Gastroesophageal sphincter (tissue), 3 donors: ENCODE results near the gene TATDN2.

Source experiments
- EP300 ChIP-seq: sonication (generic); formaldehyde crosslinking; IDR thresholded peaks from one replicate; pipeline ENCODE4 v1.6.1; 2017; ENCODE audit warnings: antibody characterized with exemption, mild to moderate bottlenecking
- POLR2A ChIP-seq, 2 donors: fragments of 450-650 bp; IDR thresholded peaks; one replicate each; pipeline ENCODE4 v1.6.1; 2017; ENCODE audit warnings: antibody characterized with exemption in 2 of 2, mild to moderate bottlenecking in 2 of 2, moderate library complexity in 1 of 2
- POLR2AphosphoS5 ChIP-seq: sonication (generic); formaldehyde crosslinking; IDR thresholded peaks from one replicate; pipeline ENCODE4 v1.6.1; 2017; ENCODE audit warnings: antibody characterized with exemption
- TF ChIP-seq, protein P1 (sequence below), 4 experiments: fragments of 200-600 bp in 2 of 4; fragments of 450-650 bp in 2 of 4; sonication (generic) in 1 of 4; IDR thresholded peaks; one replicate each; pipeline ENCODE4 v1.5.1; 2017 to 2019; ENCODE audit warnings: antibody characterized with exemption in 4 of 4, mild to moderate bottlenecking in 2 of 4, moderate library complexity in 2 of 4

- TF ChIP-seq, protein P1, sequence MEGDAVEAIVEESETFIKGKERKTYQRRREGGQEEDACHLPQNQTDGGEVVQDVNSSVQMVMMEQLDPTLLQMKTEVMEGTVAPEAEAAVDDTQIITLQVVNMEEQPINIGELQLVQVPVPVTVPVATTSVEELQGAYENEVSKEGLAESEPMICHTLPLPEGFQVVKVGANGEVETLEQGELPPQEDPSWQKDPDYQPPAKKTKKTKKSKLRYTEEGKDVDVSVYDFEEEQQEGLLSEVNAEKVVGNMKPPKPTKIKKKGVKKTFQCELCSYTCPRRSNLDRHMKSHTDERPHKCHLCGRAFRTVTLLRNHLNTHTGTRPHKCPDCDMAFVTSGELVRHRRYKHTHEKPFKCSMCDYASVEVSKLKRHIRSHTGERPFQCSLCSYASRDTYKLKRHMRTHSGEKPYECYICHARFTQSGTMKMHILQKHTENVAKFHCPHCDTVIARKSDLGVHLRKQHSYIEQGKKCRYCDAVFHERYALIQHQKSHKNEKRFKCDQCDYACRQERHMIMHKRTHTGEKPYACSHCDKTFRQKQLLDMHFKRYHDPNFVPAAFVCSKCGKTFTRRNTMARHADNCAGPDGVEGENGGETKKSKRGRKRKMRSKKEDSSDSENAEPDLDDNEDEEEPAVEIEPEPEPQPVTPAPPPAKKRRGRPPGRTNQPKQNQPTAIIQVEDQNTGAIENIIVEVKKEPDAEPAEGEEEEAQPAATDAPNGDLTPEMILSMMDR (IDR thresholded peaks at IDR 0.05) = no peak
- TF ChIP-seq POLR2AphosphoS5 = no peak
- no peak for TF ChIP-seq POLR2A (IDR thresholded peaks at IDR 0.05)
- TF ChIP-seq EP300 = no peak
Observed at GRCh38 chr3:10255835-10256234, 7.6 kb downstream of the TATDN2 start.
